HG03520 (cell line): ENCODE results near the gene PAGR1.
"Not testable (repeated sequence)": the region's sequence is repeated elsewhere in the genome, so short reads cannot be mapped to it uniquely, and the experiment has no call there.

Source experiments
- ATAC-seq: cut with Tn5 transposase; IDR thresholded peaks from one replicate; pipeline ENCODE4 v1.9.1; 2021; ENCODE audit warnings: mild to moderate bottlenecking, moderate library complexity; ENCODE audit not compliant: unreplicated experiment

Gene PAGR1

DNA sequence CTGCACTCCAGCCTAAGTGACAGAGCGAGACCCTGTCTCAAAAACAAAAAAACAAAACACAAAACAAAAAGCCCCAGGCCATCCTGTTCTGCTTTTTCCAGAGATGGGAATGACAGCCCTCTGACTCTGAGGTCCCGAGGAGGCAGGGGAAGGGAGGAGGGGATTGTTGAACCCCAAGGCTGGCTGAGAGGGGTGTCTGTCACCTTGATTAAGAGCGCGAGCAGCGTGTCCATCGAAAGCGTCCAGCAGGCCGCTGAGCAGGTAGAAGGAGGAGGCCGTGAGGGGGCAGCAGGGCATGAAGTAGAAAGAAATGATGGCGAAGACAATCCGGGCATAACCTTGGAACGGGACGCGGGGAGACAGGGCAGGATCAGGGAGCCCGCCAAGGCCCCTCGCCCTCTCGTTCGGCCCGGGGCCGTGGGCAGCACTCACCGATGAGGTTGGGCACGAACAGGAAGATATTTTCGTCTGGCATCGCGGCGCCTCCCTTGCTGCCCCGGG is 46.5 kb downstream of the PAGR1 start:
- ATAC-seq, result no peak

DNA sequence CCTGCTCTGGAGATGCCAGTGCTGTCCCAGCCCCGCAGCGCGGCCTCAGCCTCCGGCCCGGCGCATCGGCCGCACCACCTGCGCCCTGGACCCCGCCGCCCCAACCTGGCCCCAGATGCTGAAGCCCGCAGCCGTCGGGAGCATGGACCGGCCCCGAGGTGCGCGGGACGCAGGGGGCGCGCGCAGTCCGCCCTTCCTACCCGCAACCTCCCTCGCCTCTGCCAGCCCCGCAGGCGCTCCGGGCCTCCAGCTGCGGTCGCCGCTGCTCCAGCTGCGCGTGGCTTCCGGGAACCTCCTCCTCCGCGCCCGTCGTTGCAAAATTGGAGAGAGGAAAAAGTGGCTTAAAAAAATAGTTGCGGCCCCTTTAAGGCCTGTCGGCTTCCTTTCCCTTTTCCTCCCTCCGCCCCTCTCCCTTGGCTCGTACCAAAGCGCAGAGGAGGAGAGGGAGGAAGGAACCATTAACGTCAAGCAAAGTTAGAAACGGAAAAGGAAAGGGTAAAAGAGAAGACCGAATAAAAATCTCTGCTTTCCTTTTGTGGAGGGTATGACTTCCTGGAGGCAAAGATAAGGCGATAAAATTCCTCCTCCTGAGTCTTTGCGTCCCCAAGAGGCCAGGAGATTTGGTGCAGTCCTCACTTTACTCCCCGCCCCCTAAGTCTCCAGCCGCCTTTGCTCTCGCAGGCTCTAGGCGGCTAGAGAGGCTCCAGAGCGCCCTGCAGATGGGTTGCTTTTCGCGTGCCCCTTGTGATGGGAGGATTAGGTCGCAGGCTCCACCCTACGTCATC is 47.1 kb downstream of the PAGR1 start, which contains the start of gene CDIPT:
Gene CDIPT, minus strand, starts transcription at position 343 of the 785 bp plus-strand sequence. CDS start 369 bp downstream, outside the sequence.
- peak; percentile 94 for ATAC-seq

DNA sequence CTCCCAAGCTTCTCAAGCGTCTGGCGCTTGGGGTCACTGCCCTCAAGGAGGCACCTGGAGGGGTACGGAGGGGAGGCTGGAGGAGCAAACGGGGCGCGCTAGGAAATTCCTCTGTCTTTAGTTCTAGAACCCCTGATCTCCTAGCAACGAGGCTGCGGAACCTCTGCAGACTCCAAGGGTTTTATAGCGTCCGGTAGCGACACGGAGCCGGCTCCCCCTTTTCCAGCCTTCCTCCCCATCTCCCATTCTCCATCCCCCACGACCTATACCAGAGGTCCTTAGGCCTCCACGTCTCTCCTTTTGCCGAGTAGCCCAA is 47.7 kb downstream of the PAGR1 start:
- ATAC-seq, result no peak

GRCh38 chr16:29864205-29864604 is 48.3 kb downstream of the PAGR1 start:
- no peak for ATAC-seq

- ATAC-seq, result no peak
Observed at GRCh38 chr16:29868396-29869009, 52.6 kb downstream of the PAGR1 start.

DNA sequence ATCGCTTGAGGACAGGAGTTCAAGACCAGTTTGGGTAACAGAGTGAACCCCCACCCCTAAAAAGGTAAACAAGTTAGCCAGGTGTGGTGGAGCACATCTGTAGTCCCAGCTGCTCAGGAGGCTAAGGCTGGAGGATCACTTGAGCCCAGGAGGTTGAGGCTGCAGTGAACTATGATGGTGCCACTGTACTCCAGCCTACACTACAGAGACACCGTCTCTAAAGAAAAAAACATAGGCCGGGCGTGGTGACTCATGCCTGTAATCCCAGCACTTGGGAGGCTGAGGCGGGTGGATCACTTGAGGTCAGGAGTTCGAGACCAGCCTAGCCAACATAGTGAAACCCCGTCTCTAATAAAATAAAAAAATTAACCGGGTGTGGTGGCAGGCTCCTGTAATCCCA is 53.1 kb downstream of the PAGR1 start:
- ATAC-seq, result not testable (repeated sequence)
